HCT116 (cell line): ENCODE data around the gene MPP7. TPM values are rescaled to one million over a fixed set of nuclear protein-coding genes. Genes with fewer than 3 reads are reported as not detected.

Source experiments
- ATAC-seq: fragments of 200-7000 bp; cut with Tn5 transposase; 2 replicates; pipeline ENCODE4 v1.9.1; 2020; ENCODE audit warnings: mild to moderate bottlenecking, moderate library complexity
- BruUV-seq: library from RNA; stranded (reverse); fragments of 400-500 nt; replicated peaks from 2 replicates; lab custom pipeline; 2021; lab: Mats Ljungman, UMichigan
- CTCF ChIA-PET: fragments of 300-600 bp; sonication (Branson Sonifier 250); formaldehyde crosslinking; loops from one replicate; lab custom pipeline; 2021; ENCODE audit warnings: antibody characterized with exemption; lab: Charles Lee
- POLR2A ChIA-PET: fragments of 300-600, 350-600 bp; sonication (Branson Sonifier 250); formaldehyde crosslinking; loops from one replicate; lab custom pipeline; 2021; ENCODE audit warnings: antibody characterized with exemption; lab: Charles Lee
- RAD21 ChIA-PET, 2 experiments: fragments of 300-600 bp; sonication (Branson Sonifier 250); formaldehyde crosslinking; loops; one replicate each; lab custom pipeline; 2023; ENCODE audit warnings: low total read pairs in 2 of 2; ENCODE audit not compliant: uncharacterized antibody in 2 of 2, unreplicated experiment in 2 of 2, low non-redundant PET in 1 of 2; lab: Charles Lee
- DNase-seq: peaks from one replicate; pipeline ENCODE4 v3.0.0-alpha.2; 2010; ENCODE audit warnings: low read depth, low spot score
- H2AFZ ChIP-seq: fragments of 200-600 bp; shearing (Covaris generic), sonication (generic); 2 replicates; pipeline ENCODE4 v1.6.1; 2017; ENCODE audit warnings: low read depth, mixed run types, mixed read lengths, antibody characterized with exemption, low read length; ENCODE audit not compliant: poor library complexity, severe bottlenecking
- H3K27ac ChIP-seq: 2 replicates; pipeline ENCODE4 v1.5.1; 2012; ENCODE audit warnings: low read depth, low read length
- H3K27me3 ChIP-seq: fragments of 200-600 bp; sonication (generic); 2 replicates; pipeline ENCODE4 v1.6.1; 2016; ENCODE audit warnings: mixed run types, low read length, mixed read lengths; ENCODE audit not compliant: insufficient read depth
- H3K36me3 ChIP-seq, 2 experiments: fragments of 200-500 bp in 1 of 2; fragments of 200-600 bp in 1 of 2; sonication (Bioruptor generic) in 1 of 2; sonication (generic) in 1 of 2; 2 replicates each; pipeline versions ENCODE4 v1.5.1 to v1.6.1; 2014 to 2016; ENCODE audit warnings: low read length in 2 of 2, inconsistent platforms in 1 of 2, mixed read lengths in 1 of 2, mixed run types in 1 of 2; ENCODE audit not compliant: insufficient read depth in 2 of 2, control insufficient read depth in 1 of 2
- H3K4me1 ChIP-seq, 2 experiments: fragments of 200-600 bp in 1 of 2; sonication (generic) in 1 of 2; 2 replicates each; pipeline versions ENCODE4 v1.5.1 to v1.6.1; 2012 to 2017; ENCODE audit warnings: low read length in 2 of 2, inconsistent platforms in 1 of 2, mild to moderate bottlenecking in 1 of 2, mixed read lengths in 1 of 2, mixed run types in 1 of 2, moderate library complexity in 1 of 2; ENCODE audit not compliant: insufficient read depth in 2 of 2, control insufficient read depth in 1 of 2
- H3K4me2 ChIP-seq: fragments of 200-600 bp; sonication (generic); 2 replicates; pipeline ENCODE4 v1.6.1; 2017; ENCODE audit warnings: mixed run types, low read length, mixed read lengths
- H3K4me3 ChIP-seq, 2 experiments: fragments of 200-600 bp in 1 of 2; sonication (generic) in 1 of 2; replicated peaks in 1 of 2; 2 replicates each; pipeline ENCODE4 v1.5.1; 2011 to 2016; ENCODE audit warnings: low read length in 2 of 2, control low read depth in 1 of 2, low read depth in 1 of 2, mild to moderate bottlenecking in 1 of 2, mixed read lengths in 1 of 2, mixed run types in 1 of 2
- H3K79me2 ChIP-seq: fragments of 200-600 bp; sonication (generic); 2 replicates; pipeline ENCODE4 v1.6.1; 2017; ENCODE audit warnings: mild to moderate bottlenecking, mixed run types, low read length, moderate library complexity, mixed read lengths; ENCODE audit not compliant: insufficient read depth
- H3K9ac ChIP-seq: fragments of 200-600 bp; sonication (generic); 2 replicates; pipeline ENCODE4 v1.6.1; 2016; ENCODE audit warnings: low read length, mixed read lengths
- H3K9me2 ChIP-seq: fragments of 200-600 bp; sonication (generic), shearing (Covaris generic); 2 replicates; pipeline ENCODE4 v1.6.1; 2017; ENCODE audit warnings: mixed run types, mild to moderate bottlenecking, moderate library complexity; ENCODE audit not compliant: insufficient read depth
- H3K9me3 ChIP-seq, 2 experiments: fragments of 200-500 bp in 1 of 2; fragments of 200-600 bp in 1 of 2; sonication (Bioruptor generic) in 1 of 2; sonication (generic) in 1 of 2; 2 replicates each; pipeline ENCODE4 v1.6.1; 2014 to 2017; ENCODE audit warnings: low read length in 2 of 2, mixed read lengths in 2 of 2, inconsistent platforms in 1 of 2, low read depth in 1 of 2, mild to moderate bottlenecking in 1 of 2, mixed run types in 1 of 2, moderate library complexity in 1 of 2; ENCODE audit not compliant: control insufficient read depth in 1 of 2, insufficient read depth in 1 of 2
- H4K20me1 ChIP-seq: fragments of 200-600 bp; sonication (generic), shearing (Covaris generic); 2 replicates; pipeline ENCODE4 v1.6.1; 2017; ENCODE audit warnings: mixed run types, mild to moderate bottlenecking, moderate library complexity; ENCODE audit not compliant: insufficient read depth
- ATF3 ChIP-seq: IDR thresholded peaks from 2 replicates; pipeline ENCODE4 v1.6.1; 2012
- EGR1 ChIP-seq: IDR thresholded peaks from 2 replicates; pipeline ENCODE4 v1.6.1; 2012; ENCODE audit warnings: low read depth
- EZH2 ChIP-seq: fragments of 200-600 bp; sonication (generic); IDR thresholded peaks from 2 replicates; pipeline ENCODE4 v1.6.1; 2017; ENCODE audit warnings: antibody characterized with exemption, mixed run types
- EZH2phosphoT487 ChIP-seq: fragments of 200-600 bp; IDR thresholded peaks from 2 replicates; pipeline ENCODE4 v1.6.1; 2018; ENCODE audit warnings: antibody characterized with exemption, borderline replicate concordance
- FOSL1 ChIP-seq: IDR thresholded peaks from 2 replicates; pipeline ENCODE4 v1.6.1; 2012; ENCODE audit warnings: low read depth
- JUND ChIP-seq: IDR thresholded peaks from 2 replicates; pipeline ENCODE4 v1.6.1; 2012
- MAX ChIP-seq: IDR thresholded peaks from 2 replicates; pipeline ENCODE4 v1.6.1; 2012
- RAD21 ChIP-seq: IDR thresholded peaks from 2 replicates; pipeline ENCODE4 v1.6.1; 2012; ENCODE audit warnings: low read depth, mild to moderate bottlenecking
- REST ChIP-seq: IDR thresholded peaks from 2 replicates; pipeline ENCODE4 v1.6.1; 2012; ENCODE audit warnings: low read depth
- TCF7L2 ChIP-seq: IDR thresholded peaks from 2 replicates; pipeline ENCODE4 v1.7.0; 2011; ENCODE audit warnings: borderline replicate concordance, inconsistent platforms; ENCODE audit not compliant: insufficient read depth, insufficient read length; ENCODE audit errors: extremely low read depth
- ZBTB33 ChIP-seq: IDR thresholded peaks from 2 replicates; pipeline ENCODE4 v1.6.1; 2011; ENCODE audit warnings: mild to moderate bottlenecking, low read length, moderate library complexity; ENCODE audit not compliant: insufficient replicate concordance; ENCODE audit errors: extremely low read depth
- ZNF274 ChIP-seq: fragments of 200-500 bp; sonication (Bioruptor generic); IDR thresholded peaks from 2 replicates; pipeline ENCODE4 v1.6.1; 2014; ENCODE audit warnings: mild to moderate bottlenecking, low read depth, low read length, inconsistent platforms
- intact Hi-C: fragments of 100-400 bp; cut with micrococcal nuclease; formaldehyde crosslinking; loops from 2 replicates; pipeline ENCODE4 v1.10.0; 2022
- total RNA-seq: library from RNA; stranded (reverse); gene quantifications from one replicate; pipeline ENCODE4 v1.2.1, GENCODE V29; 2021; ENCODE audit not compliant: unreplicated experiment

Gene MPP7
- total RNA-seq, 1 experiment from 2014 or later, result 64.5 TPM

- no TSS peak for BruUV-seq
- Histone ChIP-seq H3K27ac (no peak overlapping the region), H3K79me2 (no peaks in the 10 kb centered on the region), H3K4me3 (no peak overlapping the region), H3K36me3 (no peaks in the 10 kb centered on the region), H3K9me2 (no peaks in the 10 kb centered on the region), H3K4me1 (peaks cover 2 to 10% of the 10 kb centered on the region in 2 experiments; a peak in 3 of 4 replicates), H2AFZ (peak overlapping the region; percentile 24), H3K27me3 (no peaks in the 10 kb centered on the region), H3K9me3 (no peaks in the 10 kb centered on the region; a peak in 2 of 4 replicates), H4K20me1 (no peaks in the 10 kb centered on the region), H3K4me2 (peak overlapping the region; percentile 40), H3K9ac (no peak overlapping the region)
- DNase-seq, result no peak
- TF ChIP-seq JUND, result 0 out of 2 replicates have a peak, but pooled peaks have one; percentile 42
- peak; percentile 64; the same call in 1 of the 2 replicates for TF ChIP-seq FOSL1
- no peak for TF ChIP-seq ZNF274
- peak; percentile 22; the same call in 1 of the 2 replicates for TF ChIP-seq RAD21
- POLR2A ChIA-PET, result interaction anchor here (1.2 to 1.4 kb wide), 2 partner anchors 9 to 47 kb away, joined by 3 read pairs; partner anchors contain the start of gene MPP7
- RAD21 ChIA-PET, result no interaction called here
- ATAC-seq, result peak; percentile 65
- CTCF ChIA-PET, result no interaction called here
- intact Hi-C loops, result no loop called here
Observed at GRCh38 chr10:28349892-28350291, 47.0 kb upstream of the MPP7 start.

GRCh38 chr10:28343987-28344895 is 41.4 kb upstream of the MPP7 start:
- no peaks in the 10 kb centered on the region for H4K20me1 ChIP-seq
- no peak overlapping the region for H3K9ac ChIP-seq
- ChIA-PET CTCF (no interaction called here), POLR2A (no interaction called here), RAD21 (no interaction called here)
- DNase-seq, result no peak
- H3K79me2 ChIP-seq, result no peaks in the 10 kb centered on the region
- H2AFZ ChIP-seq, result no peak overlapping the region
- no TSS peak for BruUV-seq
- intact Hi-C loops, result no loop called here
- no peaks in the 10 kb centered on the region; a peak in 2 of 4 replicates for H3K9me3 ChIP-seq
- no peak for ATAC-seq
- H3K4me2 ChIP-seq, result no peak overlapping the region
- H3K27me3 ChIP-seq, result no peaks in the 10 kb centered on the region
- H3K9me2 ChIP-seq, result no peaks in the 10 kb centered on the region
- H3K4me3 ChIP-seq, result no peak overlapping the region
- no peaks in the 10 kb centered on the region for H3K36me3 ChIP-seq
- H3K27ac ChIP-seq, result no peak overlapping the region
- peaks cover 4 to 6% of the 10 kb centered on the region in 2 experiments; a peak in 3 of 4 replicates for H3K4me1 ChIP-seq
- TF ChIP-seq ZNF274, result no peak
- TF ChIP-seq EZH2, result no peak
- TF ChIP-seq REST, result no peak
- no peak for TF ChIP-seq EZH2phosphoT487
- TF ChIP-seq EGR1, result no peak
- TF ChIP-seq MAX, result no peak
- TF ChIP-seq ZBTB33, result no peak
- no peak for TF ChIP-seq ATF3
- no peak for TF ChIP-seq TCF7L2
